Measurements from ENCODE around the gene ITGA4. TPM values are rescaled to one million over a fixed set of nuclear protein-coding genes. Genes with fewer than 3 reads are reported as not detected.

The ITGA4 gene
- total and polyA plus RNA-seq, 2 donors (not counting 3 experiments of a cell fraction or from before 2014, with no cell fraction given): 1.5 to 2.8 TPM

DNA sequence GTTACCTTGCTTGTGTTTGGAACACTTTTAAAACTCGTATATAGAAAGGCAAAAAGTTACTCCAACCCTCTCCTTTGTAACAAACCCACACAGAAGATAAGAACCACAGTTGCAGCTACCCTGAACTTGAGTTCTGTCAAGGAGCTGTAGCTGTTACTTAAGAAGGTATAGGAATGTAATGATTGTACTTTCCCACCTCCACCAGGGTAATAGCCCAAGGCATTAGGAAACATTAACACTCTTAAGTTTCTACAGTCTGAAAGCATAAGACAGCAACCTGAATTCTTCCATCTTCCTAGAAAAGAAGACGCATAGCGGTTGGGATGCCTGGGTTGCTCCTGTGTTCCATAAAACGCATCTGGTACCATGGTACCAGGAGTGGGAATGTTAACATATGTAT is 43.0 kb downstream of the ITGA4 start:
- Histone ChIP-seq H3K79me2 (ENCODE audit: control insufficient read depth, insufficient read depth, low read length) (no peaks in the 10 kb centered on the region), H3K27ac (ENCODE audit: insufficient read depth, low read depth, low read length) (no peak overlapping the region), H2AFZ (ENCODE audit: low read depth, low read length) (no peak overlapping the region), H3K36me3 (ENCODE audit: control insufficient read depth in 2 of 2, extremely low read depth in 1 of 2, insufficient read depth in 2 of 2, low read length in 2 of 2) (no peaks in the 10 kb centered on the region), H4K20me1 (replicated peaks; ENCODE audit: control insufficient read depth, extremely low read depth, insufficient read depth, low read length) (no peaks in the 10 kb centered on the region), H3K4me2 (ENCODE audit: insufficient read depth, low read length) (no peak overlapping the region), H3K9ac (replicated peaks; ENCODE audit: extremely low read depth, insufficient read depth, low read length) (no peak overlapping the region), H3K9me3 (replicated peaks; ENCODE audit: control insufficient read depth, insufficient read depth, low read length) (no peaks in the 10 kb centered on the region), H3K4me3 (replicated peaks in 1 of 3; ENCODE audit: insufficient read depth in 1 of 3, low read depth in 1 of 3, low read length in 3 of 3) (no peak overlapping the region), H3K9me1 (replicated peaks; ENCODE audit: control insufficient read depth, extremely low read depth, insufficient read depth, low read length) (no peaks in the 10 kb centered on the region), H3K4me1 (ENCODE audit: control insufficient read depth, extremely low read depth, insufficient read depth, low read length) (no peaks in the 10 kb centered on the region), H3K27me3 (ENCODE audit: control insufficient read depth in 2 of 2, insufficient read depth in 2 of 2, low read length in 2 of 2) (peaks cover 0 to 4% of the 10 kb centered on the region in 2 experiments)
- ChIA-PET POLR2A (no interaction called here), CTCF (interaction anchor here (1.4 kb wide), 1 partner anchor 33 kb away, joined by 3 read pairs; no protein-coding TSS in a partner anchor)
- intact Hi-C loops (cut with micrococcal nuclease): no loop called here
- TF ChIP-seq POLR2A (IDR thresholded peaks at IDR 0.05; ENCODE audit: low read depth, low read length) (no peak), JUN (IDR thresholded peaks at IDR 0.05; ENCODE audit: borderline replicate concordance, insufficient read depth, insufficient read length, low read depth) (no peak), POLR2AphosphoS5 (IDR thresholded peaks at IDR 0.05; ENCODE audit: insufficient read depth, low read depth, low read length) (no peak), EZH2 (IDR thresholded peaks at IDR 0.05; ENCODE audit: borderline replicate concordance, low read depth, low read length, severe bottlenecking) (no peak), FOS (IDR thresholded peaks at IDR 0.05; ENCODE audit: borderline replicate concordance, insufficient read depth, low read length) (no peak), GATA2 (IDR thresholded peaks at IDR 0.05; ENCODE audit: insufficient read depth, insufficient read length, low read depth, low read length) (no peak), MYC (IDR thresholded peaks at IDR 0.05; ENCODE audit: low read depth, low read length) (no peak)
- TF ChIP-seq, protein P1, sequence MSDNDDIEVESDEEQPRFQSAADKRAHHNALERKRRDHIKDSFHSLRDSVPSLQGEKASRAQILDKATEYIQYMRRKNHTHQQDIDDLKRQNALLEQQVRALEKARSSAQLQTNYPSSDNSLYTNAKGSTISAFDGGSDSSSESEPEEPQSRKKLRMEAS (IDR thresholded peaks at IDR 0.05; ENCODE audit: insufficient read depth, insufficient read length): no peak
- TF ChIP-seq, protein P2, sequence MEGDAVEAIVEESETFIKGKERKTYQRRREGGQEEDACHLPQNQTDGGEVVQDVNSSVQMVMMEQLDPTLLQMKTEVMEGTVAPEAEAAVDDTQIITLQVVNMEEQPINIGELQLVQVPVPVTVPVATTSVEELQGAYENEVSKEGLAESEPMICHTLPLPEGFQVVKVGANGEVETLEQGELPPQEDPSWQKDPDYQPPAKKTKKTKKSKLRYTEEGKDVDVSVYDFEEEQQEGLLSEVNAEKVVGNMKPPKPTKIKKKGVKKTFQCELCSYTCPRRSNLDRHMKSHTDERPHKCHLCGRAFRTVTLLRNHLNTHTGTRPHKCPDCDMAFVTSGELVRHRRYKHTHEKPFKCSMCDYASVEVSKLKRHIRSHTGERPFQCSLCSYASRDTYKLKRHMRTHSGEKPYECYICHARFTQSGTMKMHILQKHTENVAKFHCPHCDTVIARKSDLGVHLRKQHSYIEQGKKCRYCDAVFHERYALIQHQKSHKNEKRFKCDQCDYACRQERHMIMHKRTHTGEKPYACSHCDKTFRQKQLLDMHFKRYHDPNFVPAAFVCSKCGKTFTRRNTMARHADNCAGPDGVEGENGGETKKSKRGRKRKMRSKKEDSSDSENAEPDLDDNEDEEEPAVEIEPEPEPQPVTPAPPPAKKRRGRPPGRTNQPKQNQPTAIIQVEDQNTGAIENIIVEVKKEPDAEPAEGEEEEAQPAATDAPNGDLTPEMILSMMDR (IDR thresholded peaks at IDR 0.05; ENCODE audit: extremely low read depth in 1 of 2, insufficient read depth in 1 of 2, low read depth in 1 of 2, low read length in 2 of 2): no peak
- dilution Hi-C loops (cut with MboI; ENCODE audit: extremely low pct_ligation_motif_present, low sequenced_read_pairs): no loop called here
- FAIRE-seq (no peak), DNase-seq (ENCODE audit: low read depth, low spot score) (no peak)
- no TSS peak for BruUV-seq (replicated peaks)

Data from endothelial cell of umbilical vein (primary cell).